ENCODE data around the gene LCN15. TPM values are rescaled to one million over a fixed set of nuclear protein-coding genes. Genes with fewer than 3 reads are reported as not detected.

LCN15 gene
- total and polyA plus RNA-seq, 2 of the 4 experiments (the other 2 are of a cell fraction): not detected

DNA sequence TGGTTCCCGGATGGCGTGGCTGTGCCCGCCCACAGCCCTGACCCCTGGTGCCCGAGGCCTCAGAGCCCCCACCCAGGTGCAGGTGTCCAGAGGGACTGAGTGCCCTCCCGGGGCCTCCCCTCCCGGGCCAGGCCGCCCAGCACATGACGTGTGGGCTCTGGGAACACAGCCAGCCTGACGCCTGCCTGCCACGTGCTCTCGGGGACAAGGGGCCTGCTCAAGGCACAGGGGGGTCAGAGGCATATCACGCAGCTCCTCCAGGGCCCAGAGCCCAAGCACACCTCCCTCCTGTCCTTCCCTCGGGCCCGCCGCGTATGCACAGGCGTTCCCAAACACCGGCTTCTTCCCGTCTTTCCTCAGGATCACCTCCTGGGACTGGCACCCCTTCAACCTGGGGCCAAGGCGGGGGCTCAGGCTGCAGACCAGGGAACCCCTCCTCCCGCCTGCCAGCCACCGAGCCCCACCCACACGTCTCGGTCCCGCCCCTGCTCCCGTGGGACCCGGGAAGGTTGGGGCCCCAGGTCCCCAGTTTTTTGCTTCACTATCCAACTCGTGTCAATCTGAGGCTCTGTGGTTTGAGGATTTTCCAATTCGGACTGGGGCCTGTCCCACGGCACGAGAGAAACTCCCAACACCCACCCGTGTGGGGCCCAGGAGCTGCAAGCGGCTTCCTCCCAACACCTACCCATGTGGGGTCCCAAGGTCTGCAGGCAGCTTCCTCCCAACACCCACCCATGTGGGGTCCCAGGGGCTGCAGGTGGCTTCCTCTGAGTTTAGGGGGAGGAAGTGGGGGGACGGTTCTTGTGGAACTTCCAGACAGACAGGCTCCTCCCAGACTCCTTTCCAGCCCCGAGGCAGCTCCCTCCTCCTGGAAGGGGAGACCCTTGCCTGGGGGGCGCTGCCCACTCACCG lies 23.1 kb downstream of the LCN15 start:
- H3K27me3 ChIP-seq (ENCODE audit: control insufficient read depth, insufficient read depth, low read length): peaks cover 65% of the 10 kb centered on the region
- H3K14ac ChIP-seq (replicated peaks; ENCODE audit: low read depth, low read length): no peak overlapping the region
- H2AK9ac ChIP-seq (replicated peaks; ENCODE audit: low read depth, low read length, poor library complexity): peak overlapping the region; percentile 15
- H3K4me2 ChIP-seq (ENCODE audit: low read depth, low read length): no peak overlapping the region
- no peak overlapping the region for H3K23ac ChIP-seq (ENCODE audit: low read depth, low read length)
- dilution Hi-C loops (cut with HindIII; ENCODE audit: low sequenced_read_pairs, unreplicated experiment) (no loop called here), intact Hi-C loops (cut with micrococcal nuclease) (no loop called here), in situ Hi-C loops (cut with MboI; ENCODE audit: low sequenced_read_pairs) (no loop called here)
- DNase-seq (peak; percentile 34), ATAC-seq (ENCODE audit: low read depth) (peak; percentile 37)
- BruUV-seq (replicated peaks): no TSS peak
- no peaks in the 10 kb centered on the region for H3K9me3 ChIP-seq (ENCODE audit: control insufficient read depth, insufficient read depth, low read length)
- H3K9ac ChIP-seq (ENCODE audit: low read depth, low read length): no peak overlapping the region
- H3K36me3 ChIP-seq (ENCODE audit: control insufficient read depth, insufficient read depth, low read length): no peaks in the 10 kb centered on the region
- no peaks in the 10 kb centered on the region; the same call in 1 of the 2 replicates for H4K20me1 ChIP-seq (ENCODE audit: insufficient read depth, low read length)
- H2BK20ac ChIP-seq (ENCODE audit: low read depth, low read length): no peak overlapping the region
- no peak overlapping the region for H2AK5ac ChIP-seq (ENCODE audit: low read depth, low read length)
- no peak overlapping the region for H3K18ac ChIP-seq (ENCODE audit: low read depth, low read length)
- H2AFZ ChIP-seq (replicated peaks; ENCODE audit: low read length, poor library complexity): peak overlapping the region; percentile 21
- H4K5ac ChIP-seq (ENCODE audit: low read depth, low read length): no peak overlapping the region
- H4K8ac ChIP-seq (ENCODE audit: low read depth in 2 of 2, low read length in 2 of 2): no peak overlapping the region
- no peak overlapping the region for H2BK5ac ChIP-seq (ENCODE audit: low read depth, low read length, poor library complexity, severe bottlenecking)
- H3K4me3 ChIP-seq (ENCODE audit: insufficient read depth, low read depth, low read length): no peak overlapping the region
- H3K27ac ChIP-seq (ENCODE audit: insufficient read depth, low read length): no peak overlapping the region
- H2BK120ac ChIP-seq (ENCODE audit: low read depth, low read length): no peak overlapping the region
- ChIA-PET CTCF (no interaction called here), POLR2A (ENCODE audit: unreplicated experiment) (no interaction called here)
- H2BK15ac ChIP-seq (ENCODE audit: low read depth, low read length): no peak overlapping the region
- H3K79me1 ChIP-seq (ENCODE audit: low read depth in 1 of 2, low read length in 2 of 2): no peaks in the 10 kb centered on the region
- no peaks in the 10 kb centered on the region for H3K9me1 ChIP-seq (ENCODE audit: insufficient read depth, low read length)
- TF ChIP-seq NFE2L2 (IDR thresholded peaks at IDR 0.05; ENCODE audit: low read depth, low read length): no peak
- TF ChIP-seq, protein P1, sequence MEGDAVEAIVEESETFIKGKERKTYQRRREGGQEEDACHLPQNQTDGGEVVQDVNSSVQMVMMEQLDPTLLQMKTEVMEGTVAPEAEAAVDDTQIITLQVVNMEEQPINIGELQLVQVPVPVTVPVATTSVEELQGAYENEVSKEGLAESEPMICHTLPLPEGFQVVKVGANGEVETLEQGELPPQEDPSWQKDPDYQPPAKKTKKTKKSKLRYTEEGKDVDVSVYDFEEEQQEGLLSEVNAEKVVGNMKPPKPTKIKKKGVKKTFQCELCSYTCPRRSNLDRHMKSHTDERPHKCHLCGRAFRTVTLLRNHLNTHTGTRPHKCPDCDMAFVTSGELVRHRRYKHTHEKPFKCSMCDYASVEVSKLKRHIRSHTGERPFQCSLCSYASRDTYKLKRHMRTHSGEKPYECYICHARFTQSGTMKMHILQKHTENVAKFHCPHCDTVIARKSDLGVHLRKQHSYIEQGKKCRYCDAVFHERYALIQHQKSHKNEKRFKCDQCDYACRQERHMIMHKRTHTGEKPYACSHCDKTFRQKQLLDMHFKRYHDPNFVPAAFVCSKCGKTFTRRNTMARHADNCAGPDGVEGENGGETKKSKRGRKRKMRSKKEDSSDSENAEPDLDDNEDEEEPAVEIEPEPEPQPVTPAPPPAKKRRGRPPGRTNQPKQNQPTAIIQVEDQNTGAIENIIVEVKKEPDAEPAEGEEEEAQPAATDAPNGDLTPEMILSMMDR (conservative IDR thresholded peaks at IDR 0.05; ENCODE audit: low read depth, low read length): no peak
- peak; percentile 77 for TF ChIP-seq BHLHE40 (IDR thresholded peaks at IDR 0.05; ENCODE audit: low read depth, low read length)
- no peak for TF ChIP-seq SMC3 (IDR thresholded peaks at IDR 0.05; ENCODE audit: low read depth, low read length)
- TF ChIP-seq, protein P2, sequence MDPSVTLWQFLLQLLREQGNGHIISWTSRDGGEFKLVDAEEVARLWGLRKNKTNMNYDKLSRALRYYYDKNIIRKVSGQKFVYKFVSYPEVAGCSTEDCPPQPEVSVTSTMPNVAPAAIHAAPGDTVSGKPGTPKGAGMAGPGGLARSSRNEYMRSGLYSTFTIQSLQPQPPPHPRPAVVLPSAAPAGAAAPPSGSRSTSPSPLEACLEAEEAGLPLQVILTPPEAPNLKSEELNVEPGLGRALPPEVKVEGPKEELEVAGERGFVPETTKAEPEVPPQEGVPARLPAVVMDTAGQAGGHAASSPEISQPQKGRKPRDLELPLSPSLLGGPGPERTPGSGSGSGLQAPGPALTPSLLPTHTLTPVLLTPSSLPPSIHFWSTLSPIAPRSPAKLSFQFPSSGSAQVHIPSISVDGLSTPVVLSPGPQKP (IDR thresholded peaks at IDR 0.05; ENCODE audit: borderline replicate concordance, low read depth, low read length): no peak
- no peak for TF ChIP-seq CHD1 (IDR thresholded peaks at IDR 0.05; ENCODE audit: low read depth, low read length)
- TF ChIP-seq MAZ (IDR thresholded peaks at IDR 0.05; ENCODE audit: borderline replicate concordance, low read depth, low read length): no peak; the same call in 1 of the 2 replicates
- TF ChIP-seq FOS (IDR thresholded peaks at IDR 0.05; ENCODE audit: low read depth, low read length): no peak
- peak; percentile 63; the same call in 1 of the 2 replicates for TF ChIP-seq USF2 (IDR thresholded peaks at IDR 0.05; ENCODE audit: low read depth, low read length)
- no peak for TF ChIP-seq POLR2A (IDR thresholded peaks at IDR 0.05; ENCODE audit: low read depth, low read length)
- H3K4me1 ChIP-seq (ENCODE audit: control insufficient read depth, insufficient read depth, low read length): peaks cover 3% of the 10 kb centered on the region; the same call in 1 of the 2 replicates
- no peak overlapping the region for H3K56ac ChIP-seq (ENCODE audit: extremely low read depth, insufficient read depth, low read length)
- H3K4ac ChIP-seq (ENCODE audit: low read depth, low read length): no peak overlapping the region
- no peak overlapping the region for H4K91ac ChIP-seq (ENCODE audit: insufficient read depth, low read depth, low read length)
- WGBS, 2 experiments (ENCODE audit: extremely low coverage in 2 of 2, insufficient read length in 1 of 2): 52% methylated on average over 7 of the region's 37 CpGs; no CpG with 5 or more reads in 1 of the 2 experiments

Data from IMR-90 (cell line).